HG02884 (cell line): Measurements from ENCODE around the gene CLCN3.
"Not testable (repeated sequence)": the region's sequence is repeated elsewhere in the genome, so short reads cannot be mapped to it uniquely, and the experiment has no call there.

Source experiments
- ATAC-seq: cut with Tn5 transposase; IDR thresholded peaks from one replicate; pipeline ENCODE4 v1.9.1; 2021; ENCODE audit warnings: mild to moderate bottlenecking, moderate library complexity; ENCODE audit not compliant: unreplicated experiment

Gene CLCN3

GRCh38 chr4:169770416-169770815, 150.0 kb downstream of the CLCN3 start:
- ATAC-seq = no peak

GRCh38 chr4:169771556-169772080, 151.2 kb downstream of the CLCN3 start:
- not testable (repeated sequence) for ATAC-seq
